Calu3 (cell line): ENCODE measurements around the gene MYO1B. TPM values are rescaled to one million over a fixed set of nuclear protein-coding genes. Genes with fewer than 3 reads are reported as not detected.

ENCODE experiments used
- BruUV-seq: library from RNA; stranded (reverse); fragments of 400-500 nt; replicated peaks from 2 replicates; lab custom pipeline; 2021; lab: Mats Ljungman, UMichigan
- CTCF ChIA-PET: fragments of 300-600 bp; sonication (Branson Sonifier 250); formaldehyde crosslinking; loops from one replicate; lab custom pipeline; 2022; ENCODE audit warnings: antibody characterized with exemption; lab: Charles Lee
- DNase-seq: peaks from one replicate; pipeline ENCODE4 v3.0.0; 2022
- H3K27ac Mint-ChIP-seq: one replicate; pipeline ENCODE4 v1.8.0; 2022; ENCODE audit warnings: mixed read lengths; ENCODE audit not compliant: unreplicated experiment
- H3K27me3 Mint-ChIP-seq: one replicate; pipeline ENCODE4 v1.8.0; 2022; ENCODE audit warnings: mixed read lengths; ENCODE audit not compliant: unreplicated experiment
- H3K36me3 Mint-ChIP-seq: one replicate; pipeline ENCODE4 v1.8.0; 2022; ENCODE audit warnings: mild to moderate bottlenecking, moderate library complexity, mixed read lengths; ENCODE audit not compliant: insufficient read depth, unreplicated experiment
- H3K4me1 Mint-ChIP-seq: one replicate; pipeline ENCODE4 v1.8.0; 2022; ENCODE audit warnings: mild to moderate bottlenecking, low read depth, mixed read lengths; ENCODE audit not compliant: unreplicated experiment
- H3K4me3 Mint-ChIP-seq: one replicate; pipeline ENCODE4 v1.8.0; 2022; ENCODE audit warnings: mild to moderate bottlenecking, low read depth, moderate library complexity, mixed read lengths; ENCODE audit not compliant: unreplicated experiment
- H3K9me3 Mint-ChIP-seq: one replicate; pipeline ENCODE4 v1.8.0; 2022; ENCODE audit warnings: low read depth, mixed read lengths; ENCODE audit not compliant: unreplicated experiment
- CTCF ChIP-seq: fragments of 200-600 bp; IDR thresholded peaks from one replicate; pipeline ENCODE4 v1.8.0; 2022; ENCODE audit warnings: antibody characterized with exemption; ENCODE audit not compliant: unreplicated experiment
- intact Hi-C: fragments of 100-400 bp; cut with micrococcal nuclease; formaldehyde crosslinking; loops from one replicate; pipeline ENCODE4 v1.10.0; 2022; ENCODE audit not compliant: unreplicated experiment
- total RNA-seq: library from RNA; stranded (reverse); gene quantifications from 2 replicates; pipeline ENCODE4 v1.2.3, GENCODE V29; 2022

MYO1B gene
- total RNA-seq, 1 experiment from 2014 or later, result 64.5 TPM

DNA sequence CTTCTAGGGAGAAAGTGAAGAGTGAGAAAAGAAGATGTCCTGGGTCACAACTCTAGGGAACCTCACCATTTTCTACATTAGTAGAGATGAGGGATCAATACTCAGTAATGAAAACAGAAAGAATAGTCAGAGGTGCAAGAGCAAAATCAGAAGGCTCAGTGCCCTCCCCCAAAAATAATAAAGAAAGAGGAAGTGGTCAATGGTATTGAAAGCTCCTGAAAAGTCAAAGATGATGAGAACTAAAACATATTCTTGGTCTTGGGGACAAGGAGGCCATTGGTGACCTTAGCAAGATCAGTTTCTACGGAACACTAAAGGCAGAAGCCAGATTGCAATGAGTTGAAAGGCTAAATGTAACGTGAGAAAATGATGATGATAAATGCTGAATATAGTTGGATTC, 24.5 kb upstream of the MYO1B start:
- BruUV-seq, result no TSS peak
- intact Hi-C loops, result no loop called here
- no peaks in the 10 kb centered on the region for H3K27me3 Mint-ChIP-seq
- peak overlapping the region; percentile 91 for H3K27ac Mint-ChIP-seq
- no peak for TF ChIP-seq CTCF
- no peak overlapping the region for H3K4me3 Mint-ChIP-seq
- peaks cover 4% of the 10 kb centered on the region for H3K9me3 Mint-ChIP-seq
- no peak for DNase-seq
- CTCF ChIA-PET, result no interaction called here
- peaks cover 12% of the 10 kb centered on the region for H3K36me3 Mint-ChIP-seq
- H3K4me1 Mint-ChIP-seq, result peaks cover 31% of the 10 kb centered on the region

DNA sequence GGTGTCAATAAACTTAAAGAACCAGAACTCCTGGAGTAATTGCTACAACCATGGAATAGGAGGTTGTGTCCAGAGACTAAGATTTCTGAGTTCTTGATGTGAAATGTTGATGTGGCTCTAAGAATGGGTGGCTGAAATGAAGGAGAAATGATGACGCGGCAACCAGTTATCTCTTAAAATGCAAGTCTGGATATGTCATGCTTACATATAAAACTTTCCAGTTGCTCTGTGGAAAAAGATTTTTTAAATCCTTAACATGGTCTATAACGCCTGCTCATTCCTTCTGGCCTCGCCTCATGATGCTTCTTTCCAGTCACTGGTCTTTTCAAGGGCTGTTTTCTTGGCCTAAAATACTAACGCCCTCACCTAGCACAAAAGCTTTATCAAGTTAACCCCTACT, 23.5 kb upstream of the MYO1B start:
- H3K4me1 Mint-ChIP-seq, result peaks cover 31% of the 10 kb centered on the region
- intact Hi-C loops, result no loop called here
- H3K9me3 Mint-ChIP-seq, result peaks cover 4% of the 10 kb centered on the region
- no peak for DNase-seq
- H3K27me3 Mint-ChIP-seq, result no peaks in the 10 kb centered on the region
- CTCF ChIA-PET, result no interaction called here
- H3K4me3 Mint-ChIP-seq, result no peak overlapping the region
- H3K36me3 Mint-ChIP-seq, result peaks cover 12% of the 10 kb centered on the region
- no peak for TF ChIP-seq CTCF
- BruUV-seq, result no TSS peak
- H3K27ac Mint-ChIP-seq, result no peak overlapping the region

DNA sequence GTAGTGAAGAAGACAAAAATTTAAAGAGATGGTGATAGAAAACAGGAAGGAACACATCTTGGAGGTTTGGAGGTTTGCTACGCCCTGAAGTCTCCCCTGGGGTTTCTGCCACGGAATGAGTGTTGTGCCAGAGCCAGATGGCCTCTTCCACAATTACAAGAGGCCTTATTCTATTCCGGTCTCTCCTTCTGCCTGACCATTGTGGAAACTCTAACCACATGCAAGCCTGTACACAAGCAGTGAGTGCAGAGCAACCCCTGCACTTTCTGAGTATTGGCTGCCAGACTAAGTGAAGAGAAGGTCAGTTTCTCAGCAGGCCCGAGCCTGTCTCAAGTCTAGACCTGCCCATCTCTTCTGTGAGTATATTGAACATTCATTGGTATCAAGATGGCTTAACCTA, 22.7 kb upstream of the MYO1B start:
- BruUV-seq, result no TSS peak
- no peaks in the 10 kb centered on the region for H3K27me3 Mint-ChIP-seq
- TF ChIP-seq CTCF, result no peak
- peaks cover 12% of the 10 kb centered on the region for H3K36me3 Mint-ChIP-seq
- peaks cover 28% of the 10 kb centered on the region for H3K4me1 Mint-ChIP-seq
- no peak overlapping the region for H3K4me3 Mint-ChIP-seq
- H3K9me3 Mint-ChIP-seq, result peaks cover 4% of the 10 kb centered on the region
- DNase-seq, result no peak
- intact Hi-C loops, result no loop called here
- CTCF ChIA-PET, result no interaction called here
- H3K27ac Mint-ChIP-seq, result no peak overlapping the region

- H3K36me3 Mint-ChIP-seq, result peaks cover 12% of the 10 kb centered on the region
- H3K4me3 Mint-ChIP-seq, result no peak overlapping the region
- CTCF ChIA-PET, result no interaction called here
- no peak overlapping the region for H3K27ac Mint-ChIP-seq
- H3K9me3 Mint-ChIP-seq, result peaks cover 4% of the 10 kb centered on the region
- no TSS peak for BruUV-seq
- no peaks in the 10 kb centered on the region for H3K27me3 Mint-ChIP-seq
- intact Hi-C loops, result no loop called here
- DNase-seq, result no peak
- H3K4me1 Mint-ChIP-seq, result peaks cover 23% of the 10 kb centered on the region
- TF ChIP-seq CTCF, result no peak
Measured at GRCh38 chr2:191222952-191223351, 22.3 kb upstream of the MYO1B start.
